Small intestine (tissue), 7 donors: Measurements from ENCODE around the gene LRSAM1. TPM values are rescaled to one million over a fixed set of nuclear protein-coding genes. Genes with fewer than 3 reads are reported as not detected.

Experiments
- DNase-seq, 2 donors: peaks; one replicate each; pipeline versions ENCODE4 v3.0.0 to v3.0.0-alpha.2; 2013
- FAIRE-seq: peaks from 2 replicates; lab custom pipeline; 2012; peaks lifted over from hg19 to GRCh38; lab: Jason Lieb, UNC
- H3K27ac ChIP-seq, 3 donors: one replicate each; pipeline ENCODE4 v1.5.1; 2013; ENCODE audit warnings: low read length in 2 of 3, mild to moderate bottlenecking in 2 of 3, control low read depth in 1 of 3, inconsistent platforms in 1 of 3, low read depth in 1 of 3, moderate library complexity in 1 of 3
- H3K27me3 ChIP-seq, 3 donors: one replicate each; pipeline ENCODE4 v1.6.1; 2013; ENCODE audit warnings: low read length in 3 of 3, inconsistent platforms in 1 of 3; ENCODE audit not compliant: control insufficient read depth in 3 of 3, insufficient read depth in 3 of 3
- H3K36me3 ChIP-seq, 3 donors: one replicate each; pipeline ENCODE4 v1.6.1; 2013; ENCODE audit warnings: low read length in 3 of 3, inconsistent platforms in 1 of 3, low read depth in 1 of 3, mild to moderate bottlenecking in 1 of 3, moderate library complexity in 1 of 3; ENCODE audit not compliant: control insufficient read depth in 3 of 3, insufficient read depth in 2 of 3
- H3K4me1 ChIP-seq, 3 donors: one replicate each; pipeline ENCODE4 v1.6.1; 2013; ENCODE audit warnings: low read length in 2 of 3, inconsistent platforms in 1 of 3, low read depth in 1 of 3, mild to moderate bottlenecking in 1 of 3, moderate library complexity in 1 of 3; ENCODE audit not compliant: control insufficient read depth in 3 of 3, insufficient read depth in 2 of 3
- H3K4me3 ChIP-seq, 3 donors: one replicate each; pipeline ENCODE4 v1.5.1; 2013; ENCODE audit warnings: low read length in 3 of 3, control low read depth in 1 of 3, inconsistent platforms in 1 of 3, low read depth in 1 of 3, mild to moderate bottlenecking in 1 of 3, moderate library complexity in 1 of 3
- H3K9me3 ChIP-seq, 2 donors: one replicate each; pipeline ENCODE4 v1.6.1; 2013; ENCODE audit warnings: low read depth in 1 of 2, low read length in 1 of 2; ENCODE audit not compliant: control insufficient read depth in 2 of 2, insufficient read depth in 1 of 2
- WGBS, 3 donors: extraction: QIAGEN DNeasy Blood & Tissue Kit; methylation state at CpG; one replicate each; pipeline ENCODE4 v1.1.7; 2013; 5-methylcytosine and 5-hydroxymethylcytosine counted together
- polyA plus RNA-seq, 4 donors: library from polyadenylated mRNA; stranded (reverse) in 3 of 4; unstranded in 1 of 4; fragments of 200-250 nt in 3 of 4; fragments of 120-200 nt in 1 of 4; gene quantifications; one replicate each; pipeline versions ENCODE4 v1.2.1 to v1.2.3, GENCODE V29; 2013
- donor health status: healthy with polysubstance abuse.
- donor health status: control.
- donor health status: control.
- donor health status: Bipolar disorder and iron deficiency.
- donor health status: healthy.

LRSAM1 gene
- polyA plus RNA-seq, 4 donors = 12.8 to 22.8 (median 18.2) TPM

- Histone ChIP-seq H3K27me3 (no peaks in the 10 kb centered on the region), H3K4me3 (no peak overlapping the region), H3K27ac (no peak overlapping the region), H3K4me1 (no peaks in the 10 kb centered on the region), H3K36me3 (peaks cover 7 to 78% (median 16%) of the 10 kb centered on the region in 3 donors), H3K9me3 (no peaks in the 10 kb centered on the region)
- no peak for DNase-seq
- 86 to 87% (median 87%) methylated on average over 31 to 42 of the region's 42 CpGs for WGBS, 3 donors
- FAIRE-seq = no peak
Observed at GRCh38 chr9:127506814-127507750, 55.8 kb downstream of the LRSAM1 start.

GRCh38 chr9:127507751-127508648, 56.7 kb downstream of the LRSAM1 start:
- Histone ChIP-seq H3K4me3 (no peak overlapping the region), H3K27me3 (no peaks in the 10 kb centered on the region), H3K36me3 (peaks cover 10 to 71% (median 16%) of the 10 kb centered on the region in 3 donors), H3K4me1 (no peaks in the 10 kb centered on the region), H3K27ac (no peak overlapping the region), H3K9me3 (no peaks in the 10 kb centered on the region)
- FAIRE-seq (no peak), DNase-seq (no peak)
- WGBS, 3 donors = 90 to 92% (median 90%) methylated on average over 38 to 40 of the region's 40 CpGs

- H3K4me3 ChIP-seq = no peak overlapping the region
- DNase-seq = no peak
- FAIRE-seq = no peak
- H3K27ac ChIP-seq = peak overlapping the region in 1 of 3 donors; percentile 66
- H3K36me3 ChIP-seq = peaks cover 4 to 71% (median 14%) of the 10 kb centered on the region in 3 donors
- H3K27me3 ChIP-seq = no peaks in the 10 kb centered on the region
- no peaks in the 10 kb centered on the region for H3K9me3 ChIP-seq
- H3K4me1 ChIP-seq = no peaks in the 10 kb centered on the region
- WGBS, 3 donors = 91 to 92% (median 92%) methylated on average over 17 to 19 of the region's 19 CpGs
Observed at GRCh38 chr9:127508901-127509260, 57.6 kb downstream of the LRSAM1 start.

- H3K36me3 ChIP-seq = peaks cover 4 to 66% (median 13%) of the 10 kb centered on the region in 3 donors
- H3K4me1 ChIP-seq = no peaks in the 10 kb centered on the region
- DNase-seq (peak in 1 of 2 donors; percentile 66), FAIRE-seq (no peak)
- H3K9me3 ChIP-seq = no peaks in the 10 kb centered on the region
- H3K27me3 ChIP-seq = no peaks in the 10 kb centered on the region
- peak overlapping the region in 1 of 3 donors; percentile 66 for H3K27ac ChIP-seq
- 29 to 49% (median 44%) methylated on average over 12 to 13 of the region's 13 CpGs for WGBS, 3 donors
- H3K4me3 ChIP-seq = no peak overlapping the region
Observed at GRCh38 chr9:127509261-127509954, 58.1 kb downstream of the LRSAM1 start.

- H3K27me3 ChIP-seq = no peaks in the 10 kb centered on the region
- no peak overlapping the region for H3K4me3 ChIP-seq
- peaks cover 4 to 64% (median 12%) of the 10 kb centered on the region in 3 donors for H3K36me3 ChIP-seq
- no peaks in the 10 kb centered on the region for H3K4me1 ChIP-seq
- H3K27ac ChIP-seq = peak overlapping the region in 2 of 3 donors; percentile 24 to 66
- no peaks in the 10 kb centered on the region for H3K9me3 ChIP-seq
- no peak for DNase-seq
- FAIRE-seq = no peak
- 71 to 72% (median 71%) methylated on average over 15 of the region's 15 CpGs for WGBS, 3 donors
Observed at GRCh38 chr9:127509955-127510299, 58.6 kb downstream of the LRSAM1 start.

DNA sequence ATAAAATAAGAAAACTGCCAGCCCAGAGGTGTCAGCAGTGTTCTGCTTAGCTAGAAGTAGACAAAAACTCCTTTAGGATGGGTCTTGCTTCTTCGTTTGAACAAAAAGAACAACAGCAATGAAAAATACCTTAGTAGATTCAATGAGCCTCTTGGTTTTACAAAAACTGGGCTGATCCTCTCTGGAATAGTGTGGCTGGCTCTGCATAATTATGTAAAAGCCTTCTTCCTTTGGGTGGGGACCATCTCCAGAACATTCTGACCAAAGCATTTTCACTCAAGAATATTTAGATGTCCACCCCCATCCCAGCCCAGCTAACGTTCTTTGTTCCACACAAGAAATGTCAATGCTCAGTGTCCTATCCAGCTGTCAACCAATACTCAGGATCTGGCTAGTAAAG, 63.2 kb downstream of the LRSAM1 start:
- Histone ChIP-seq H3K27me3 (no peaks in the 10 kb centered on the region), H3K27ac (no peak overlapping the region), H3K4me3 (no peak overlapping the region), H3K9me3 (no peaks in the 10 kb centered on the region), H3K4me1 (peaks cover 0 to 2% (median 0%) of the 10 kb centered on the region in 3 donors), H3K36me3 (peaks cover 6 to 57% (median 9%) of the 10 kb centered on the region in 3 donors)
- DNase-seq (no peak), FAIRE-seq (no peak)
- 64 to 76% (median 70%) methylated on average over 2 of the region's 2 CpGs for WGBS, 3 donors

DNA sequence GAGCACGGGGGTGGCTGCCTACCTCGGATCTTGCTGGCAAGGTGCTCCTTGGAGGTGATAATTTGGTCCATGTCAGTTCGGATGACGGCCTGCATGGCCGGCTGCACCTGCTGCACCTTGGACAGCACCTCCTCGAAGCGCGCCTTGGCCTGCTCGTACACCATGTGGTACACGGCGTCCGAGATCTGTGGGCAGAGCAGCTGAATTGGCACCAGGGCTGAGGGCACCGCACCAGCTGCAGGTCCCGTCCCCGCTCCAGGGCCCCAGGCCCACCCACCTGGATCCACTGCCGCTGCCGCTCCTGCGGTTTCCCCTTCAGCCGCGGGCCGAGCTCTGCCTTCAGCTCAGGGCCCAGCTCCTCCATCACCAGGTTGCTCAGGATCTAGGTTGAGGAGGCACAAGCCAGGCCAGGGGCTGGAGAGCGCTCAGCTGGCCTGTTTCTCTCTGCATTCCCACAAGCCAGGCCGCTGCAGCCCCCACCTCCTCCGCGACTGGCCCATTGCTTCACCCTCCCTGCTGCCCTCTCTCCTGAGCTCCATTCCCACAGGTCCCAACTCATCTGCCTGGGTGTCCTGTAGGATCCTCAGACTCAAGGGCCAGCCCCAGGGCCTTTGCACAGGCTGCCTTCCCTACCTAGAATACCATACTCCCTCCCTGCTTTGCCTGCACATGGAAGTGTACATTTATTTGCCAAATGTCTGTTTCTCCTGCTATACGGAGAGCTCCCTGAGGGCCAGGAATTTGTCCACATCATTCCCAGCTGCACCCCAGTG, 65.7 kb downstream of the LRSAM1 start:
- DNase-seq (no peak), FAIRE-seq (no peak)
- peaks cover 6 to 70% (median 9%) of the 10 kb centered on the region in 3 donors for H3K36me3 ChIP-seq
- no peaks in the 10 kb centered on the region for H3K27me3 ChIP-seq
- peaks cover 0 to 9% (median 5%) of the 10 kb centered on the region in 3 donors for H3K4me1 ChIP-seq
- H3K9me3 ChIP-seq = no peaks in the 10 kb centered on the region
- 93 to 94% (median 94%) methylated on average over 25 to 26 of the region's 26 CpGs for WGBS, 3 donors
- H3K4me3 ChIP-seq = no peak overlapping the region
- H3K27ac ChIP-seq = no peak overlapping the region
